ENCODE results near the gene SLC25A25.

Gene SLC25A25

GRCh38 chr9:128098297-128099230, 30.5 kb downstream of the SLC25A25 start:
- no peak for TF ChIP-seq CTCF (IDR thresholded peaks at IDR 0.05; ENCODE audit: low read depth, low read length)
- no peaks in the 10 kb centered on the region for H3K9me3 ChIP-seq
- H3K27me3 ChIP-seq = no peaks in the 10 kb centered on the region
- peaks cover 46% of the 10 kb centered on the region for H3K4me1 ChIP-seq
- H3K4me3 ChIP-seq (ENCODE audit: low read depth, low read length) = no peak overlapping the region
- DNase-seq = no peak
- peaks cover 26% of the 10 kb centered on the region for H3K36me3 ChIP-seq

- Histone ChIP-seq H3K36me3 (peaks cover 34% of the 10 kb centered on the region), H3K9me3 (no peaks in the 10 kb centered on the region), H3K27me3 (no peaks in the 10 kb centered on the region), H3K4me3 (ENCODE audit: low read depth, low read length) (no peak overlapping the region), H3K4me1 (peaks cover 41% of the 10 kb centered on the region)
- DNase-seq = no peak
- TF ChIP-seq CTCF (IDR thresholded peaks at IDR 0.05; ENCODE audit: low read depth, low read length) = no peak
Measured at GRCh38 chr9:128099231-128099931, 31.3 kb downstream of the SLC25A25 start.

- peaks cover 31% of the 10 kb centered on the region for H3K36me3 ChIP-seq
- no peak overlapping the region for H3K4me3 ChIP-seq (ENCODE audit: low read depth, low read length)
- no peak for DNase-seq
- H3K27me3 ChIP-seq = no peaks in the 10 kb centered on the region
- TF ChIP-seq CTCF (IDR thresholded peaks at IDR 0.05; ENCODE audit: low read depth, low read length) = no peak
- no peaks in the 10 kb centered on the region for H3K9me3 ChIP-seq
- H3K4me1 ChIP-seq = peaks cover 35% of the 10 kb centered on the region
Measured at GRCh38 chr9:128099932-128100491, 32.0 kb downstream of the SLC25A25 start.

GRCh38 chr9:128100581-128100980, 32.5 kb downstream of the SLC25A25 start:
- no peak for TF ChIP-seq CTCF (IDR thresholded peaks at IDR 0.05; ENCODE audit: low read depth, low read length)
- Histone ChIP-seq H3K36me3 (peaks cover 35% of the 10 kb centered on the region), H3K27me3 (no peaks in the 10 kb centered on the region), H3K4me1 (peaks cover 30% of the 10 kb centered on the region), H3K4me3 (ENCODE audit: low read depth, low read length) (no peak overlapping the region), H3K9me3 (no peaks in the 10 kb centered on the region)
- no peak for DNase-seq

- Histone ChIP-seq H3K27me3 (no peaks in the 10 kb centered on the region), H3K4me3 (ENCODE audit: low read depth, low read length) (no peak overlapping the region), H3K9me3 (no peaks in the 10 kb centered on the region), H3K36me3 (peaks cover 42% of the 10 kb centered on the region), H3K4me1 (peaks cover 30% of the 10 kb centered on the region)
- TF ChIP-seq CTCF (IDR thresholded peaks at IDR 0.05; ENCODE audit: low read depth, low read length) = no peak
- no peak for DNase-seq
Measured at GRCh38 chr9:128101231-128101661, 33.2 kb downstream of the SLC25A25 start.
